Spinal cord (tissue), 10 donors: ENCODE data around the gene CFAP74. TPM values are rescaled to one million over a fixed set of nuclear protein-coding genes. Genes with fewer than 3 reads are reported as not detected.

Experiments used
- DNase-seq, 6 donors: peaks; one replicate each; pipeline versions ENCODE4 v3.0.0 to v3.0.0-alpha.2; 2013 to 2015; ENCODE audit warnings: low spot score in 6 of 6, low read depth in 4 of 6
- H3K27ac ChIP-seq: one replicate; pipeline ENCODE4 v1.5.1; 2013; ENCODE audit warnings: low read depth, low read length, control low read depth
- H3K27me3 ChIP-seq: one replicate; pipeline ENCODE4 v1.6.1; 2013; ENCODE audit warnings: low read length; ENCODE audit not compliant: control insufficient read depth, insufficient read depth
- H3K36me3 ChIP-seq: one replicate; pipeline ENCODE4 v1.6.1; 2013; ENCODE audit warnings: low read length; ENCODE audit not compliant: control insufficient read depth, insufficient read depth
- H3K4me1 ChIP-seq: one replicate; pipeline ENCODE4 v1.6.1; 2013; ENCODE audit warnings: low read length; ENCODE audit not compliant: control insufficient read depth, insufficient read depth
- H3K4me3 ChIP-seq: one replicate; pipeline ENCODE4 v1.5.1; 2013; ENCODE audit warnings: low read depth, low read length, control low read depth
- H3K9me3 ChIP-seq: one replicate; pipeline ENCODE4 v1.6.1; 2013; ENCODE audit warnings: low read length; ENCODE audit not compliant: control insufficient read depth, insufficient read depth
- WGBS: methylation state at CpG from one replicate; pipeline ENCODE4 v1.1.5; 2013; ENCODE audit warnings: missing lambda C conversion rate; ENCODE audit not compliant: insufficient coverage; 5-methylcytosine and 5-hydroxymethylcytosine counted together
- polyA plus RNA-seq, 2 donors: library from polyadenylated mRNA; unstranded; fragments of 120-200 nt; gene quantifications; one replicate each; pipeline ENCODE4 v1.2.1, GENCODE V29; 2013; ENCODE audit not compliant: insufficient read length in 2 of 2
- total RNA-seq, 2 donors: library from RNA; depleted of rRNA in 1 of 2; stranded (reverse); fragments of 120-200 nt in 1 of 2; fragments of >200 nt in 1 of 2; gene quantifications; one replicate each; pipeline versions ENCODE4 v1.2.3 to v1.2.4, GENCODE V29; 2013 to 2014
- donor health status: healthy.

CFAP74 gene
- total and polyA plus RNA-seq, 4 donors: 0.59 to 5.6 (median 4.6) TPM

DNA sequence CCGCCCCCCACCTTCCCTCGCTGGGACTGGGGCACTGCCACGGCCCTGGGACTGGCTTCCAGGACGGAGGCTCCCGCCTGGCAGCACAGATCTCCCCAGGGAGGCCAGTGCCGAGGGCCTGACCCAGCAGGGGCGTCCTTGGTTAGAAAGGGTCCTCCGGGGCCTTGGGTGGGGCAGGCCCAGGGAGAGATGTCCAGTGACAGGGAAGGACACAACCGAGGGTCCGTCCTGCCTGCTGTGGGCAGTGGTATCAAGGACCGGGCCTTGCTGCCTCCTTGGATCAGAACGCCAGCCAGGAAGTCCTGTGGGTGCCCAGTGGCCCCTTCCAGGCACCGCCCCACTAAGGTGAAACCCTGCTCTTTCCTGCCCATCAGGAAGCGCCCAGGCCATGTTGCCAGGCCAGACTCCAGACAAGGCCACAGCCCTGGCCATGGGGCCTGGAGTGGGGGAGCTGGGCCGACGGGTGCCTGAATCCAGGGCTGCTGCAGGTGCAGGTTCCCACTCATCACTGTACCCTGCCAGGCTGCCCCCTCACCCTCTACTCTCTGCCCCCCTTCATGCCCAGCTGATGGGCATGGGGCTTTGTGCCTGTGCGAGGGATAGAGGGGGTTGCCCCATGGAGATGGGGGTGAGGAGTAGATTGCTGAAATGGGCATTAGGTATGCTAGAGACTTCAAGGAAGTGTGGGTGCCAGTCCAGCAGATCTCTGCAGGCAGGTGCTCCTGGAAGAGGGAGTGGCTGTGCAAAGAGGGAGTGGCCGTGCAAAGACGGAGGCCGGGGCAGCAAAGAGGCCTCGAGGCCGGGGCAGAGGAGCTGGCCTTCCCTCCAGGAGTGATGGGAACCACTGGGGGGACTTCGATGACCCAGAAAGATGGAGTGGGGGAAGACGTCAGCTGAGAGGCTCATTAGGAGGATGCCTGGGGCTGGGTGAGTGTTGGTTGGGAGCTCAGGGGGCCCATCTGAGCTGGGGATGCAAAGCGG lies 44.5 kb upstream of the CFAP74 start:
- 66% methylated on average over 23 of the region's 25 CpGs for WGBS
- no peak for DNase-seq
- Histone ChIP-seq H3K4me3 (no peak overlapping the region), H3K4me1 (peaks cover 34% of the 10 kb centered on the region), H3K9me3 (no peaks in the 10 kb centered on the region), H3K36me3 (no peaks in the 10 kb centered on the region), H3K27ac (no peak overlapping the region), H3K27me3 (peaks cover 68% of the 10 kb centered on the region)

GRCh38 chr1:2046953-2047748 lies 43.6 kb upstream of the CFAP74 start:
- no peak for DNase-seq
- no peak overlapping the region for H3K27ac ChIP-seq
- no peaks in the 10 kb centered on the region for H3K9me3 ChIP-seq
- no peak overlapping the region for H3K4me3 ChIP-seq
- peaks cover 64% of the 10 kb centered on the region for H3K27me3 ChIP-seq
- H3K4me1 ChIP-seq: peaks cover 38% of the 10 kb centered on the region
- no peaks in the 10 kb centered on the region for H3K36me3 ChIP-seq
- 44% methylated on average over 23 of the region's 25 CpGs for WGBS

DNA sequence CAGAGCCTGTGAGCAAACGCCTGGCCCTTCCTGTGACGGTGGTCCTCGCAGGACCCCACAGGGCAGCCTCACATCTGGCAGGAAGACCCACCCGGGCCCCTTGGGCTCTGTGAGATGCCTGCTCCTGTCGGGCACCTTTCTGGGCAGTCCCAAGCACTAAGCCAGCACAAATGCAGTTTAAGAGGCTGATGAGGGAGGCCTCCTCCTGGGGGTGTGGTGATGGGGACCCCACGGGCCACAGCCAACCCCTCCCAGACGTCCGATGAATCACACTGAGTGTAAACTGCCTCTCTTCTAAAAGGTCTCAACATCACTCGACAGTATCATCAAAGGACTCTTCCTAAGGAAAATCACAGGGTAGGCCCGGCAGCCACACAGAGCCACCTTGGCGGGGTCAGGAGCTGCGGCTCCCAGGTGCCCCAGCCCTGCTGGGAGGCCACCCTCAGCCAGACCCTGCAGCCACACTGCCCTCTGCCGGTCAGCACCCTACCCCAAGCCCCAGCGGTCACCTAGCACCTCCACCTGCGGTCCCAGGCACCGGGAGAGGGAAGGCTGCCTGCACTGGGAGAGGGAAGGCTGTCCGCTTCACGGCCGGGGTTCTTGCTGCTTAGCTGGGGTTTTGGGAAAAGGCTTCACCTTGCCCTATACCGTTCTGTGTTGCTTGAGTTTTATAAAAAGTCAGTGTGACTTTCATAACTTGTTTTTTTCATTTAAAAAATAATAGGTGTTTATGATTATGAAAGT lies 42.8 kb upstream of the CFAP74 start:
- H3K36me3 ChIP-seq: no peaks in the 10 kb centered on the region
- no peaks in the 10 kb centered on the region for H3K9me3 ChIP-seq
- 64% methylated on average over 10 of the region's 20 CpGs for WGBS
- H3K4me3 ChIP-seq: no peak overlapping the region
- DNase-seq: no peak
- H3K27me3 ChIP-seq: peaks cover 56% of the 10 kb centered on the region
- no peak overlapping the region for H3K27ac ChIP-seq
- H3K4me1 ChIP-seq: peaks cover 38% of the 10 kb centered on the region

- Histone ChIP-seq H3K9me3 (no peaks in the 10 kb centered on the region), H3K4me3 (no peak overlapping the region), H3K27me3 (peaks cover 49% of the 10 kb centered on the region), H3K36me3 (no peaks in the 10 kb centered on the region), H3K4me1 (peaks cover 33% of the 10 kb centered on the region), H3K27ac (no peak overlapping the region)
- no peak for DNase-seq
- WGBS: 68% methylated on average over 14 of the region's 15 CpGs
Observed at GRCh38 chr1:2045468-2046173, 42.0 kb upstream of the CFAP74 start.

DNA sequence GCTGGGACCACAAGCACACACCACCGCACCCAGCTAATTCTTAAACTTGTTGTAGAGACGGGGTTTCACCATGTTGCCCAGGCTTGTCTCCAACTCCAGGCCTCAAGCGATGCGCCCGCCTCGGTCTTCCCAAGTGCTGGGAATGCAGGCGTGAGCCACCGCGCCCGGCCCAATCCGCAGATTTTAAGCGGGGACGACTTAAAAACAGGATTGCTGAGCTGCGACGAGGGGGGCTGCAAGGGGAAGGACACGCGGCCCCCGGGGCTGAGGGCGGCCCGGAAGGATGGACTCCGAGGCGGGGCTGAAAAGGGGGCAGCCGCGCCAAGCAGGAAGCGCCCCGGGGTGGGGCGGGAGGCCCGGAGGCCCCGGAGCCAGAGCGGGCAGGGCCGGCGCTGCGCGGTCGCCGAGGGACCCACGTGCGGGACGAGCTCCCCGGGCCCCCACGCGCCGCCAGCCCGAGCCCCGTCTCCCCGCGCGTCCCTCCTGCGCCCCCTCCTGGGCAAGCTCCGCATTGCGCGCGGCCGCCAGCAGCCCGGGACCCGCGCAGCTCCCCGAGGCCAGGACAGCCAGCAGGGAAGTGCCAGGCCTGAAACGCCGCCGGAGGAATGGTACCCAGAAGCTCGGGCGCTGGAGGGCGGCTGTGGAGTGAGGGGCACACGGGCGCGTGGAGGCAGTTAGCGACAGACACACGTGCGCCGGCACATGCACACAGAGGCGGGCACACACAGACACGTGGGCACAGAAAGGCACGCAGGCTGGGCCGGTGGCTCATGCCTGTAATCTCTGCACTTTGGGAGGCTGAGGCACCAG lies 41.1 kb upstream of the CFAP74 start:
- peak; percentile 15 to 87 (median 46) for DNase-seq
- Histone ChIP-seq H3K27me3 (peaks cover 45% of the 10 kb centered on the region), H3K27ac (no peak overlapping the region), H3K36me3 (no peaks in the 10 kb centered on the region), H3K9me3 (no peaks in the 10 kb centered on the region), H3K4me3 (no peak overlapping the region), H3K4me1 (peaks cover 30% of the 10 kb centered on the region)
- WGBS: 11% methylated on average over 75 of the region's 75 CpGs

DNA sequence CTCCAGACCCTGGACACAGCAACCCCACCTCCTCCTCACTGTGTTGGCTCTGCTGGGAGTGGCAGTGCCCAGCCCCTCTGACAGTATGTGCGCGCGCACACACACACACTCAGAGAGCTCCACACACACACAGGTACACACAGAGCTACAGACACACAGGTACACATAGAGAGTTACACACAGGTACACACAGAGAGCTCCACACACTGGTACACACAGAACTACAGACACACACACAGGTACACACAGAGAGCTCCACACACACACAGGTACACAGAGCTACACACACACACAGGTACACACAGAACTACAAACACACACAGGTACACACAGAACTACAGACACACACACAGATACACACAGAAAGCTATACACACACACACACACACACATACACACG lies 40.3 kb upstream of the CFAP74 start:
- WGBS: 97% methylated on average over 4 of the region's 4 CpGs
- no peak overlapping the region for H3K4me3 ChIP-seq
- H3K9me3 ChIP-seq: no peaks in the 10 kb centered on the region
- H3K27me3 ChIP-seq: peaks cover 37% of the 10 kb centered on the region
- no peak overlapping the region for H3K27ac ChIP-seq
- H3K4me1 ChIP-seq: peaks cover 25% of the 10 kb centered on the region
- DNase-seq: no peak
- no peaks in the 10 kb centered on the region for H3K36me3 ChIP-seq

GRCh38 chr1:2042830-2043773 lies 39.5 kb upstream of the CFAP74 start:
- no peak overlapping the region for H3K27ac ChIP-seq
- peaks cover 25% of the 10 kb centered on the region for H3K4me1 ChIP-seq
- no peaks in the 10 kb centered on the region for H3K36me3 ChIP-seq
- H3K4me3 ChIP-seq: no peak overlapping the region
- no peaks in the 10 kb centered on the region for H3K9me3 ChIP-seq
- peaks cover 29% of the 10 kb centered on the region for H3K27me3 ChIP-seq
- peak in 2 of 6 donors; percentile 47 to 50 for DNase-seq
- 64% methylated on average over 41 of the region's 41 CpGs for WGBS

- no peak for DNase-seq
- no peak overlapping the region for H3K27ac ChIP-seq
- H3K9me3 ChIP-seq: no peaks in the 10 kb centered on the region
- H3K4me1 ChIP-seq: peaks cover 25% of the 10 kb centered on the region
- 94% methylated on average over 2 of the region's 4 CpGs for WGBS
- no peaks in the 10 kb centered on the region for H3K36me3 ChIP-seq
- H3K27me3 ChIP-seq: peaks cover 17% of the 10 kb centered on the region
- no peak overlapping the region for H3K4me3 ChIP-seq
Observed at GRCh38 chr1:2041887-2042286, 38.3 kb upstream of the CFAP74 start.
